IMR-90 (cell line): Measurements from ENCODE around the gene SLC66A2. TPM values are rescaled to one million over a fixed set of nuclear protein-coding genes. Genes with fewer than 3 reads are reported as not detected.
A peak's percentile ranks its signal among the peaks of the same experiment; 100 is the strongest.

Experiments used
- ATAC-seq: fragments of 200-7000 bp; cut with Tn5 transposase; 2 replicates; pipeline ENCODE4 v1.9.1; 2020; ENCODE audit warnings: low read depth, mild to moderate bottlenecking, moderate library complexity
- BruUV-seq: library from RNA; stranded (reverse); fragments of 400-500 nt; replicated peaks from 2 replicates; lab custom pipeline; 2021; lab: Mats Ljungman, UMichigan
- CTCF ChIA-PET: fragments of 300-600 bp; formaldehyde crosslinking; extraction: SDS; loops from one replicate; lab custom pipeline; 2021; ENCODE audit warnings: antibody characterized with exemption; lab: Yijun Ruan, JAX
- POLR2A ChIA-PET: fragments of 300-600 bp; sonication (Branson Sonifier 250); formaldehyde crosslinking; loops from one replicate; lab custom pipeline; 2022; ENCODE audit warnings: antibody characterized with exemption; ENCODE audit not compliant: unreplicated experiment; lab: Charles Lee
- DNase-seq: peaks from one replicate; pipeline ENCODE4 v3.0.0; 2013
- H2AFZ ChIP-seq: replicated peaks from 2 replicates; pipeline ENCODE3; 2013; ENCODE audit warnings: low read length, mild to moderate bottlenecking; ENCODE audit not compliant: poor library complexity
- H2AK5ac ChIP-seq: 2 replicates; pipeline ENCODE4 v1.6.1; 2013; ENCODE audit warnings: low read depth, low read length, inconsistent platforms
- H2AK9ac ChIP-seq: replicated peaks from 2 replicates; pipeline ENCODE3; 2013; ENCODE audit warnings: mild to moderate bottlenecking, low read depth, low read length, moderate library complexity; ENCODE audit not compliant: poor library complexity
- H2BK120ac ChIP-seq: 2 replicates; pipeline ENCODE4 v1.6.1; 2013; ENCODE audit warnings: low read depth, low read length, inconsistent platforms
- H2BK15ac ChIP-seq: 3 replicates; pipeline ENCODE4 v1.6.1; 2013; ENCODE audit warnings: low read depth, low read length, inconsistent platforms
- H2BK20ac ChIP-seq: 2 replicates; pipeline ENCODE4 v1.6.1; 2013; ENCODE audit warnings: low read depth, mild to moderate bottlenecking, inconsistent platforms, low read length, moderate library complexity
- H2BK5ac ChIP-seq: 2 replicates; pipeline ENCODE4 v1.6.1; 2013; ENCODE audit warnings: mild to moderate bottlenecking, low read depth, low read length, inconsistent platforms; ENCODE audit not compliant: poor library complexity, severe bottlenecking
- H3K14ac ChIP-seq: replicated peaks from 2 replicates; pipeline ENCODE4 v1.6.1; 2013; ENCODE audit warnings: low read depth, low read length, inconsistent platforms
- H3K18ac ChIP-seq: 2 replicates; pipeline ENCODE4 v1.6.1; 2013; ENCODE audit warnings: low read depth, low read length, control low read depth
- H3K23ac ChIP-seq: 2 replicates; pipeline ENCODE4 v1.6.1; 2013; ENCODE audit warnings: low read depth, low read length, inconsistent platforms
- H3K27ac ChIP-seq: 2 replicates; pipeline ENCODE4 v1.5.1; 2013; ENCODE audit warnings: mild to moderate bottlenecking, control low read depth, low read length; ENCODE audit not compliant: insufficient read depth
- H3K27me3 ChIP-seq: 2 replicates; pipeline ENCODE4 v1.6.1; 2013; ENCODE audit warnings: low read length; ENCODE audit not compliant: control insufficient read depth, insufficient read depth
- H3K36me3 ChIP-seq: 2 replicates; pipeline ENCODE4 v1.6.1; 2013; ENCODE audit warnings: low read length, mixed read lengths; ENCODE audit not compliant: control insufficient read depth, insufficient read depth
- H3K4ac ChIP-seq: 2 replicates; pipeline ENCODE4 v1.6.1; 2013; ENCODE audit warnings: low read depth, low read length, inconsistent platforms
- H3K4me1 ChIP-seq: 2 replicates; pipeline ENCODE4 v1.6.1; 2013; ENCODE audit warnings: low read length, mixed read lengths; ENCODE audit not compliant: control insufficient read depth, insufficient read depth
- H3K4me2 ChIP-seq: 2 replicates; pipeline ENCODE4 v1.6.1; 2013; ENCODE audit warnings: low read depth, mild to moderate bottlenecking, control low read depth, low read length, moderate library complexity
- H3K4me3 ChIP-seq: 2 replicates; pipeline ENCODE4 v1.5.1; 2013; ENCODE audit warnings: low read depth, mild to moderate bottlenecking, control low read depth, low read length, moderate library complexity; ENCODE audit not compliant: insufficient read depth
- H3K56ac ChIP-seq: 2 replicates; pipeline ENCODE4 v1.6.1; 2013; ENCODE audit warnings: low read length, inconsistent platforms; ENCODE audit not compliant: insufficient read depth; ENCODE audit errors: extremely low read depth
- H3K79me1 ChIP-seq, 2 experiments: 2 replicates each; pipeline ENCODE4 v1.6.1; 2013; ENCODE audit warnings: low read length in 2 of 2, inconsistent platforms in 1 of 2, low read depth in 1 of 2
- H3K9ac ChIP-seq: 2 replicates; pipeline ENCODE4 v1.6.1; 2013; ENCODE audit warnings: low read depth, low read length, control low read depth
- H3K9me1 ChIP-seq: 2 replicates; pipeline ENCODE4 v1.6.1; 2013; ENCODE audit warnings: low read length, inconsistent platforms; ENCODE audit not compliant: insufficient read depth
- H3K9me3 ChIP-seq: 2 replicates; pipeline ENCODE4 v1.6.1; 2013; ENCODE audit warnings: low read length; ENCODE audit not compliant: control insufficient read depth, insufficient read depth
- H4K20me1 ChIP-seq: 2 replicates; pipeline ENCODE4 v1.6.1; 2013; ENCODE audit warnings: low read length, inconsistent platforms; ENCODE audit not compliant: insufficient read depth
- H4K5ac ChIP-seq: 2 replicates; pipeline ENCODE4 v1.6.1; 2013; ENCODE audit warnings: mild to moderate bottlenecking, low read depth, low read length, control low read depth
- H4K8ac ChIP-seq, 2 experiments: 2 replicates each; pipeline ENCODE4 v1.6.1; 2013; ENCODE audit warnings: low read depth in 2 of 2, low read length in 2 of 2, control low read depth in 1 of 2, inconsistent platforms in 1 of 2
- H4K91ac ChIP-seq: 2 replicates; pipeline ENCODE4 v1.6.1; 2013; ENCODE audit warnings: low read depth, low read length, inconsistent platforms; ENCODE audit not compliant: insufficient read depth
- CEBPB ChIP-seq: IDR thresholded peaks from 2 replicates; pipeline ENCODE4 v1.6.1; 2012; ENCODE audit warnings: low read depth, low read length, improper control_type of control experiment
- MAFK ChIP-seq: IDR thresholded peaks from 2 replicates; pipeline ENCODE4 v1.6.1; 2012; ENCODE audit warnings: low read depth, low read length, improper control_type of control experiment
- WGBS, 2 experiments: methylation state at CpG; one replicate each; pipeline versions ENCODE4 v1.1.5 to v1.1.7; 2013; ENCODE audit warnings: missing lambda C conversion rate in 2 of 2; ENCODE audit not compliant: insufficient read length in 1 of 2; ENCODE audit errors: extremely low coverage in 2 of 2; 5-methylcytosine and 5-hydroxymethylcytosine counted together
- dilution Hi-C: fragments of 300-500 bp; cut with HindIII; formaldehyde crosslinking; loops from one replicate; pipeline ENCODE4 v1.14.3; 2018; ENCODE audit warnings: low sequenced_read_pairs; ENCODE audit not compliant: unreplicated experiment
- in situ Hi-C: fragments of 300-500 bp; cut with MboI; formaldehyde crosslinking; loops from 3 replicates; pipeline ENCODE4 v1.14.3; 2019; ENCODE audit warnings: low sequenced_read_pairs, inconsistent platforms, mixed read lengths
- intact Hi-C: fragments of 100-400 bp; cut with micrococcal nuclease; formaldehyde crosslinking; loops from 2 replicates; pipeline ENCODE4 v1.10.0; 2022
- polyA plus RNA-seq, 3 experiments: library from polyadenylated mRNA; depleted of rRNA; stranded (reverse); fragments of >200 nt; gene quantifications; 2 replicates each; pipeline ENCODE4 v1.2.3, GENCODE V29; 2012; ENCODE audit warnings: low replicate concordance in 1 of 3
- total RNA-seq: library from RNA; depleted of rRNA; stranded (reverse); fragments of >200 nt; gene quantifications from 2 replicates; pipeline ENCODE4 v1.2.3, GENCODE V29; 2012

The SLC66A2 gene
- total and polyA plus RNA-seq, 2 of the 4 experiments (the other 2 are of a cell fraction) = 17.6 to 23.5 TPM

DNA sequence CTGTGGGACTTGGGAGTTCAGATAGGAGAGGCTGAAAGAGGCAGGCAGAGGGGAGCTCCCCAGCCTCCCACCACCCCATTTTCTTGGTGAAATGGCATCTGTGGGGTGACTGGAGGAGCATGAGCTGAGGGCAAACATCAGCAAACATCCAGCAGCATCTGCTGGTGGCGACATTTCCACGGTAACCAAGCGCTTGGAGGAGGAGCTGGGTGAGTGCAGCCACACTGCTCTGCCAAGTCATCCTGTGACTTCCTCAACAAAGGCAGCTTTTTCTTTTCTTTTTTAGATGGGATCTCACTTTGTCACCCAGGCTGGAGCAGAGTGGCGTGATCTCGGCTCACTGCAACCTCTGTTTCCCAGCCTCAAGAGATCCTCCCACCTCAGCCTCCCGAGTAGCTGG lies 31.3 kb upstream of the SLC66A2 start:
- no peak overlapping the region for H2AFZ ChIP-seq
- no peak overlapping the region for H3K14ac ChIP-seq
- peaks cover 22% of the 10 kb centered on the region for H3K9me1 ChIP-seq
- no peaks in the 10 kb centered on the region for H3K9me3 ChIP-seq
- no peak overlapping the region for H4K91ac ChIP-seq
- no peak overlapping the region for H3K9ac ChIP-seq
- H3K56ac ChIP-seq = no peak overlapping the region
- H3K4me3 ChIP-seq = no peak overlapping the region
- peak; percentile 55 for DNase-seq
- H3K23ac ChIP-seq = peak overlapping the region; percentile 32; the same call in 1 of the 2 replicates
- H2AK5ac ChIP-seq = no peak overlapping the region
- H2BK120ac ChIP-seq = no peak overlapping the region
- no peak overlapping the region for H2BK15ac ChIP-seq
- no TSS peak for BruUV-seq
- no peak overlapping the region for H3K27ac ChIP-seq
- no peak overlapping the region for H4K5ac ChIP-seq
- 92% methylated on average over 2 of the region's 6 CpGs; no CpG with 5 or more reads in 1 of the 2 experiments for WGBS, 2 experiments
- dilution Hi-C loops (no loop called here), in situ Hi-C loops (no loop called here), intact Hi-C loops (no loop called here)
- no peaks in the 10 kb centered on the region for H3K27me3 ChIP-seq
- TF ChIP-seq CEBPB (no peak), MAFK (no peak)
- no peak overlapping the region for H2BK5ac ChIP-seq
- H2AK9ac ChIP-seq = no peak overlapping the region
- peaks cover 18% of the 10 kb centered on the region for H3K36me3 ChIP-seq
- peak; percentile 43; the same call in 1 of the 2 replicates for ATAC-seq
- no peak overlapping the region for H3K18ac ChIP-seq
- H2BK20ac ChIP-seq = no peak overlapping the region
- ChIA-PET POLR2A (no interaction called here), CTCF (no interaction called here)
- H3K79me1 ChIP-seq = peaks cover 16 to 75% of the 10 kb centered on the region in 2 experiments
- H4K20me1 ChIP-seq = peaks cover 90% of the 10 kb centered on the region
- H3K4me2 ChIP-seq = no peak overlapping the region
- H4K8ac ChIP-seq = no peak overlapping the region
- H3K4me1 ChIP-seq = peaks cover 16% of the 10 kb centered on the region
- H3K4ac ChIP-seq = no peak overlapping the region
